GM12878 (cell line): Measurements from ENCODE around the gene ZNRF3. TPM values are rescaled to one million over a fixed set of nuclear protein-coding genes. Genes with fewer than 3 reads are reported as not detected.

ENCODE experiments used
- ATAC-seq: fragments of 200-7000 bp; cut with Tn5 transposase; 3 replicates; pipeline ENCODE4 v1.9.1; 2020; ENCODE audit warnings: mild to moderate bottlenecking, moderate library complexity
- BruUV-seq: library from RNA; stranded (reverse); fragments of 400-500 nt; replicated peaks from 2 replicates; lab custom pipeline; 2021; lab: Mats Ljungman, UMichigan
- CTCF ChIA-PET: fragments of 300-600 bp; sonication (Branson Sonifier 250); formaldehyde crosslinking; extraction: SDS; loops from one replicate; lab custom pipeline; 2021; ENCODE audit warnings: inconsistent platforms; lab: Yijun Ruan, JAX
- POLR2A ChIA-PET: fragments of 350-600 bp; formaldehyde crosslinking; extraction: SDS; loops from one replicate; lab custom pipeline; 2021; ENCODE audit warnings: inconsistent platforms; lab: Charles Lee
- RAD21 ChIA-PET: fragments of 300-600 bp; sonication (Branson Sonifier 250); formaldehyde crosslinking; loops from one replicate; lab custom pipeline; 2023; ENCODE audit warnings: antibody characterized with exemption; ENCODE audit not compliant: unreplicated experiment; lab: Charles Lee
- SMC1A ChIA-PET: fragments of 300-600 bp; sonication (Branson Sonifier 250); formaldehyde crosslinking; loops from one replicate; lab custom pipeline; 2023; ENCODE audit not compliant: unreplicated experiment, uncharacterized antibody; lab: Charles Lee
- DNase-seq: peaks from one replicate; pipeline ENCODE4 v3.0.0-alpha.2; 2011; ENCODE audit warnings: low read depth, low spot score
- FAIRE-seq: peaks from 3 replicates; lab custom pipeline; 2011; peaks lifted over from hg19 to GRCh38; lab: Jason Lieb, UNC
- H2AFZ ChIP-seq: 2 replicates; pipeline ENCODE4 v1.6.0; 2011; ENCODE audit warnings: low read depth, low read length, control low read depth; ENCODE audit not compliant: control insufficient read depth
- H3K27ac ChIP-seq: 2 replicates; pipeline ENCODE4 v1.5.1; 2011; ENCODE audit warnings: control low read depth; ENCODE audit not compliant: control insufficient read depth, insufficient read depth
- H3K27me3 ChIP-seq, 2 experiments: replicated peaks in 1 of 2; 2 replicates each; pipeline versions ENCODE4 v1.6.0 to v1.6.1; 2011; ENCODE audit warnings: low read length in 1 of 2; ENCODE audit not compliant: control insufficient read depth in 2 of 2, insufficient read depth in 2 of 2
- H3K36me3 ChIP-seq, 2 experiments: 2 replicates each; pipeline ENCODE4 v1.5.1; 2011; ENCODE audit warnings: low read length in 1 of 2; ENCODE audit not compliant: control insufficient read depth in 2 of 2, insufficient read depth in 2 of 2
- H3K4me1 ChIP-seq: 2 replicates; pipeline ENCODE4 v1.6.1; 2011; ENCODE audit warnings: mild to moderate bottlenecking, low read length, moderate library complexity, mixed read lengths; ENCODE audit not compliant: control insufficient read depth, insufficient read depth
- H3K4me2 ChIP-seq: 2 replicates; pipeline ENCODE4 v1.6.0; 2011; ENCODE audit warnings: control low read depth; ENCODE audit not compliant: control insufficient read depth, insufficient read depth
- H3K4me3 ChIP-seq: fragments of 200-600 bp; sonication (generic); 2 replicates; pipeline ENCODE4 v1.5.1; 2016
- H3K79me2 ChIP-seq: 2 replicates; pipeline ENCODE4 v1.6.0; 2011; ENCODE audit warnings: low read length; ENCODE audit not compliant: control insufficient read depth, insufficient read depth
- H3K9ac ChIP-seq: 2 replicates; pipeline ENCODE4 v1.8.0; 2011; ENCODE audit warnings: low read length, control low read depth, mixed read lengths; ENCODE audit not compliant: control insufficient read depth, insufficient read depth
- H3K9me3 ChIP-seq: replicated peaks from 3 replicates; pipeline ENCODE4 v1.5.1; 2011; ENCODE audit warnings: mild to moderate bottlenecking, low read length; ENCODE audit not compliant: control insufficient read depth, insufficient read depth
- H4K20me1 ChIP-seq: 2 replicates; pipeline ENCODE4 v1.6.0; 2011; ENCODE audit not compliant: control insufficient read depth, insufficient read depth
- BRCA1 ChIP-seq: IDR thresholded peaks from 2 replicates; pipeline ENCODE4 v1.6.1; 2011; ENCODE audit warnings: low read depth, low read length, improper control_type of control experiment
- CREM ChIP-seq: IDR thresholded peaks from 2 replicates; pipeline ENCODE4 v1.6.1; 2014; ENCODE audit warnings: antibody characterized with exemption, low read depth
- EGR1 ChIP-seq, 2 experiments: IDR thresholded peaks; 1 replicate in 1 of 2; 2 replicates in 1 of 2; pipeline ENCODE4 v1.6.1; 2011 to 2012; ENCODE audit warnings: low read depth in 2 of 2, low read length in 2 of 2, borderline replicate concordance in 1 of 2, mild to moderate bottlenecking in 1 of 2, moderate library complexity in 1 of 2
- FOS ChIP-seq: IDR thresholded peaks from 3 replicates; pipeline ENCODE4 v1.6.1; 2011; ENCODE audit warnings: borderline replicate concordance; ENCODE audit not compliant: insufficient read length; ENCODE audit errors: extremely low read depth
- GABPA ChIP-seq: IDR thresholded peaks from 2 replicates; pipeline ENCODE4 v1.6.1; 2014; ENCODE audit warnings: antibody characterized with exemption, low read depth, mild to moderate bottlenecking, inconsistent platforms
- HDAC2 ChIP-seq: fragments of 200-600 bp; sonication (generic); IDR thresholded peaks from 2 replicates; pipeline ENCODE4 v1.6.1; 2017
- HDAC6 ChIP-seq: fragments of 200-600 bp; sonication (generic); IDR thresholded peaks from one replicate; pipeline ENCODE4 v1.8.0; 2017; ENCODE audit warnings: antibody characterized with exemption; ENCODE audit not compliant: unreplicated experiment
- MTA2 ChIP-seq: fragments of 450-650 bp; IDR thresholded peaks from 2 replicates; pipeline ENCODE4 v1.6.1; 2016; ENCODE audit warnings: low read depth, mild to moderate bottlenecking, moderate library complexity
- NBN ChIP-seq: fragments of 450-650 bp; IDR thresholded peaks from 2 replicates; pipeline ENCODE4 v1.6.1; 2016
- PAX5 ChIP-seq: IDR thresholded peaks from 2 replicates; pipeline ENCODE4 v1.6.1; 2011; ENCODE audit warnings: low read depth, low read length, borderline replicate concordance
- SREBF1 ChIP-seq: IDR thresholded peaks from 2 replicates; pipeline ENCODE4 v1.6.1; 2012; ENCODE audit warnings: mild to moderate bottlenecking, low read length
- SUZ12 ChIP-seq: fragments of 200-600 bp; sonication (generic); IDR thresholded peaks from one replicate; pipeline ENCODE4 v1.6.1; 2018; ENCODE audit warnings: antibody characterized with exemption, mild to moderate bottlenecking; ENCODE audit not compliant: unreplicated experiment
- TCF12 ChIP-seq: IDR thresholded peaks from 2 replicates; pipeline ENCODE4 v1.6.1; 2011; ENCODE audit warnings: low read depth, mild to moderate bottlenecking, low read length
- ZNF24 ChIP-seq: fragments of 450-650 bp; IDR thresholded peaks from 2 replicates; pipeline ENCODE4 v1.6.1; 2017; ENCODE audit warnings: antibody characterized with exemption, mild to moderate bottlenecking
- ZNF622 ChIP-seq: fragments of 450-650 bp; IDR thresholded peaks from 2 replicates; pipeline ENCODE4 v1.6.1; 2017; ENCODE audit warnings: mild to moderate bottlenecking, inconsistent platforms
- WGBS: methylation state at CpG from one replicate; pipeline ENCODE4 v1.1.6; 2016; ENCODE audit warnings: low lambda C conversion rate; ENCODE audit not compliant: insufficient replicate concordance, insufficient coverage; ENCODE audit errors: missing lambda C conversion rate; 5-methylcytosine and 5-hydroxymethylcytosine counted together
- in situ Hi-C: fragments of 300-500 bp; cut with MboI; formaldehyde crosslinking; loops from 9 replicates; pipeline ENCODE4 v1.14.3; 2018; ENCODE audit warnings: mixed read lengths
- intact Hi-C: fragments of 100-400 bp; cut with micrococcal nuclease; formaldehyde crosslinking; loops from one replicate; pipeline ENCODE4 v1.14.2; 2022; ENCODE audit not compliant: unreplicated experiment
- polyA plus RNA-seq, 11 experiments: library from polyadenylated mRNA; depleted of rRNA in 4 of 11; unstranded in 6 of 11; stranded (reverse) in 5 of 11; fragments of >200 nt; fragmentation: Nextera tagmentation in 4 of 11; fragmentation: Illumina TruSeq in 1 of 11; extraction: Ambion mirVana in 4 of 11; extraction: Trizol in 1 of 11; gene quantifications; 1 replicate in 1 of 11; 2 replicates in 10 of 11; pipeline versions ENCODE4 v1.2.1 to v1.2.3, GENCODE V29; 2011 to 2016; ENCODE audit warnings: inconsistent platforms in 2 of 11, missing spikeins in 2 of 11, low read depth in 1 of 11
- total RNA-seq, 4 experiments: library from RNA; depleted of rRNA in 3 of 4; stranded (reverse); fragments of >200 nt in 3 of 4; fragmentation: Illumina TruSeq in 1 of 4; extraction: Trizol in 1 of 4; gene quantifications; 2 replicates each; pipeline versions ENCODE4 v1.2.1 to v1.2.3, GENCODE V29; 2013 to 2021
- TF ChIP-seq, protein P1 (sequence below): IDR thresholded peaks from 2 replicates; pipeline ENCODE4 v1.6.1; 2011; ENCODE audit warnings: mild to moderate bottlenecking, low read depth, low read length, moderate library complexity; ENCODE audit not compliant: insufficient replicate concordance
- TF ChIP-seq, protein P2 (sequence below): fragments of 450-650 bp; IDR thresholded peaks from 2 replicates; pipeline ENCODE4 v1.6.1; 2018; ENCODE audit warnings: mild to moderate bottlenecking, low read depth, moderate library complexity; ENCODE audit not compliant: partially characterized antibody
- TF ChIP-seq, protein P3 (sequence below): fragments of 450-650 bp; formaldehyde crosslinking; IDR thresholded peaks from 2 replicates; pipeline ENCODE4 v1.4.0; 2022; ENCODE audit warnings: mild to moderate bottlenecking, moderate library complexity

Gene ZNRF3
- total and polyA plus RNA-seq, 10 of the 15 experiments (the other 5 are each of a cell fraction or from before 2014, with no cell fraction given): 0.05 to 2.4 (median 0.46) TPM

DNA sequence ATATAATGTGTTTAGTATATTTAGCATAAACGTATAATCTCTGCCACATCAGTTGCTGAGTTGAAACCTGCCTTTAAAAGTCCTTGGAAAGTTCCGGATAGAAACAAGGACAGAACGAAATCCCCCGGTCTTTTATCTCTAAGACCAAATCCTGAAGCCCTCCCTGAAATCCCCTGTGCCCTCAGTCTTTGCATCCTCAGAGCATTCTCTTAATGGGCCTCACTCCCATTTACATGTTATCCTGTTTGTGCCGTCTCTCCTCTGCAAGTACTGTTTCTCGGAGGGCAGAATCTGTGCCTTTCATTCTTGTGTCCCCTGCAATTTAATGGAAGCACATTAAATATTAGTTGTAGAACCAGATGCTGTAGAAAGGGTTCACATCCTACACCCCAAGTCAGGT is 56.0 kb downstream of the ZNRF3 start (continued):
- TF ChIP-seq HDAC2: no peak
- no peak for TF ChIP-seq GABPA
- no peak for TF ChIP-seq SREBF1
- TF ChIP-seq EGR1 (IDR thresholded peaks at IDR 0.05; ENCODE audit: borderline replicate concordance in 1 of 2, low read depth in 2 of 2, low read length in 2 of 2): no peak
- no peak for TF ChIP-seq CREM
- TF ChIP-seq HDAC6: no peak

DNA sequence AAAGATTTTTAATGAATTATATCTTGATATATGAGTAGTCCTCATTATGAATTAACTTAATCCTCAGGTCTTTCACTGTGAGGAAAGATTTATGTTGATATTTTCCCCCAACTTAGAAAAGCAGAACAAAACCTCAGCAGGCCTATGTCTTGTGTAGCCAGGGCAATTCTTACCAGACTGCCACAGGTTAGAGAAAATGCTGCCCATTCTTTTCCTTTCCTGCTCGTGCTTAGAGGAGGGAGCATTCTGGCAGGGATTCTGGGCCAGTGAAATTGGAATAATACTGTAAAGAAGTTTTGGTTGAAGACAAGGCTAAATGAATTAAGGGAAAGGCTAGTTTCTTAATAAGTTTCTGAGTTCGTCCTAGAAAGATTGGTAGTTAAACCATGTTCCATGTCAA is 56.6 kb downstream of the ZNRF3 start:
- H2AFZ ChIP-seq: no peak overlapping the region
- SMC1A ChIA-PET: interaction anchor here (0.9 to 2.0 kb wide), 3 partner anchors 14 to 54 kb away, joined by 3 to 7 read pairs (median 4); no protein-coding TSS in a partner anchor
- no peak overlapping the region for H3K4me3 ChIP-seq
- RAD21 ChIA-PET: interaction anchor here (2.5 kb wide), 1 partner anchor 100 kb away, joined by 6 read pairs; no protein-coding TSS in a partner anchor
- in situ Hi-C loops (no loop called here), intact Hi-C loops (no loop called here)
- no peak overlapping the region for H3K27ac ChIP-seq
- DNase-seq (no peak), ATAC-seq (no peak), FAIRE-seq (no peak)
- 3% methylated on average over 2 of the region's 2 CpGs for WGBS
- H3K4me2 ChIP-seq: no peak overlapping the region
- H3K4me1 ChIP-seq: no peaks in the 10 kb centered on the region
- no peaks in the 10 kb centered on the region for H3K79me2 ChIP-seq
- H4K20me1 ChIP-seq: no peaks in the 10 kb centered on the region
- no peaks in the 10 kb centered on the region for H3K9me3 ChIP-seq
- POLR2A ChIA-PET: interaction anchor here (0.6 kb wide), 3 partner anchors 14 to 270 kb away, joined by 4 read pairs; no protein-coding TSS in a partner anchor
- CTCF ChIA-PET: no interaction called here
- no peaks in the 10 kb centered on the region for H3K36me3 ChIP-seq
- no peak overlapping the region for H3K9ac ChIP-seq
- no peaks in the 10 kb centered on the region for H3K27me3 ChIP-seq
- BruUV-seq: no TSS peak
- TF ChIP-seq SUZ12 (no peak), PAX5 (no peak), MTA2 (no peak), BRCA1 (no peak), HDAC6 (no peak), FOS (no peak), NBN (no peak), TCF12 (no peak), ZNF622 (no peak), ZNF24 (no peak)
- TF ChIP-seq, protein P1, sequence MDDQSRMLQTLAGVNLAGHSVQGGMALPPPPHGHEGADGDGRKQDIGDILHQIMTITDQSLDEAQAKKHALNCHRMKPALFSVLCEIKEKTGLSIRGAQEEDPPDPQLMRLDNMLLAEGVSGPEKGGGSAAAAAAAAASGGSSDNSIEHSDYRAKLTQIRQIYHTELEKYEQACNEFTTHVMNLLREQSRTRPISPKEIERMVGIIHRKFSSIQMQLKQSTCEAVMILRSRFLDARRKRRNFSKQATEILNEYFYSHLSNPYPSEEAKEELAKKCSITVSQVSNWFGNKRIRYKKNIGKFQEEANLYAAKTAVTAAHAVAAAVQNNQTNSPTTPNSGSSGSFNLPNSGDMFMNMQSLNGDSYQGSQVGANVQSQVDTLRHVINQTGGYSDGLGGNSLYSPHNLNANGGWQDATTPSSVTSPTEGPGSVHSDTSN: no peak
- TF ChIP-seq, protein P2, sequence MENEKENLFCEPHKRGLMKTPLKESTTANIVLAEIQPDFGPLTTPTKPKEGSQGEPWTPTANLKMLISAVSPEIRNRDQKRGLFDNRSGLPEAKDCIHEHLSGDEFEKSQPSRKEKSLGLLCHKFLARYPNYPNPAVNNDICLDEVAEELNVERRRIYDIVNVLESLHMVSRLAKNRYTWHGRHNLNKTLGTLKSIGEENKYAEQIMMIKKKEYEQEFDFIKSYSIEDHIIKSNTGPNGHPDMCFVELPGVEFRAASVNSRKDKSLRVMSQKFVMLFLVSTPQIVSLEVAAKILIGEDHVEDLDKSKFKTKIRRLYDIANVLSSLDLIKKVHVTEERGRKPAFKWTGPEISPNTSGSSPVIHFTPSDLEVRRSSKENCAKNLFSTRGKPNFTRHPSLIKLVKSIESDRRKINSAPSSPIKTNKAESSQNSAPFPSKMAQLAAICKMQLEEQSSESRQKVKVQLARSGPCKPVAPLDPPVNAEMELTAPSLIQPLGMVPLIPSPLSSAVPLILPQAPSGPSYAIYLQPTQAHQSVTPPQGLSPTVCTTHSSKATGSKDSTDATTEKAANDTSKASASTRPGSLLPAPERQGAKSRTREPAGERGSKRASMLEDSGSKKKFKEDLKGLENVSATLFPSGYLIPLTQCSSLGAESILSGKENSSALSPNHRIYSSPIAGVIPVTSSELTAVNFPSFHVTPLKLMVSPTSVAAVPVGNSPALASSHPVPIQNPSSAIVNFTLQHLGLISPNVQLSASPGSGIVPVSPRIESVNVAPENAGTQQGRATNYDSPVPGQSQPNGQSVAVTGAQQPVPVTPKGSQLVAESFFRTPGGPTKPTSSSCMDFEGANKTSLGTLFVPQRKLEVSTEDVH: no peak
- TF ChIP-seq, protein P3, sequence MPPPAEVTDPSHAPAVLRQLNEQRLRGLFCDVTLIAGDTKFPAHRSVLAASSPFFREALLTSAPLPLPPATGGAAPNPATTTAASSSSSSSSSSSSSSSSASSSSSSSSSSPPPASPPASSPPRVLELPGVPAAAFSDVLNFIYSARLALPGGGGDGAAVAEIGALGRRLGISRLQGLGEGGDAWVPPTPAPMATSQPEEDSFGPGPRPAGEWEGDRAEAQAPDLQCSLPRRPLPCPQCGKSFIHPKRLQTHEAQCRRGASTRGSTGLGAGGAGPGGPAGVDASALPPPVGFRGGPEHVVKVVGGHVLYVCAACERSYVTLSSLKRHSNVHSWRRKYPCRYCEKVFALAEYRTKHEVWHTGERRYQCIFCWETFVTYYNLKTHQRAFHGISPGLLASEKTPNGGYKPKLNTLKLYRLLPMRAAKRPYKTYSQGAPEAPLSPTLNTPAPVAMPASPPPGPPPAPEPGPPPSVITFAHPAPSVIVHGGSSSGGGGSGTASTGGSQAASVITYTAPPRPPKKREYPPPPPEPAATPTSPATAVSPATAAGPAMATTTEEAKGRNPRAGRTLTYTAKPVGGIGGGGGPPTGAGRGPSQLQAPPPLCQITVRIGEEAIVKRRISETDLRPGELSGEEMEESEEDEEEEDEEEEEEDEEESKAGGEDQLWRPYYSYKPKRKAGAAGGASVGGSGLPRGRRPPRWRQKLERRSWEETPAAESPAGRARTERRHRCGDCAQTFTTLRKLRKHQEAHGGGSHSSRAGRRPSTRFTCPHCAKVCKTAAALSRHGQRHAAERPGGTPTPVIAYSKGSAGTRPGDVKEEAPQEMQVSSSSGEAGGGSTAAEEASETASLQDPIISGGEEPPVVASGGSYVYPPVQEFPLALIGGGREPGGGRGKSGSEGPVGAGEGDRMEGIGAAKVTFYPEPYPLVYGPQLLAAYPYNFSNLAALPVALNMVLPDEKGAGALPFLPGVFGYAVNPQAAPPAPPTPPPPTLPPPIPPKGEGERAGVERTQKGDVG (CRISPR knock-in tag): no peak
